ENCODE data around the gene VWA5B1. TPM values are rescaled to one million over a fixed set of nuclear protein-coding genes. Genes with fewer than 3 reads are reported as not detected.

Gene VWA5B1
- total and polyA plus RNA-seq, 2 donors (not counting 3 experiments of a cell fraction or from before 2014, with no cell fraction given): not detected

DNA sequence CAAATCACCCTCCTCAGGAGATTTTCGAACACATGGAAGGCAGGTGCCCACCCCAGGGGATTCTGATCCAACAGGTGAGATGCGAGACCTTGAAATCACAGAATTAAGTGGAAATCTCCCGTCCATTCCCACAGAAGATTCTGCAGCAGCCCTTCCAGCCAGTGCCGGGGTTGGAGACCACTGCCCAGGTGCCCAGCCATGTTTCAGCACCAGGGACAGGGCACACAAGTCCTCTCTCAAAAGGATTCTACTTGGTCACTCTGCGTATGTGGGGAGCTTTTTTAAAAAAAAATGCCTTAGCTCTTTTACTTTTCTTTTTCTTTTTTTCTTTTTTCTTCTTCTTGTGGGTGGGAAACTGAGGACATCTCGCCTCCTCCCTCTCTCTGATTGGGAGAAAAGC, 80.7 kb downstream of the VWA5B1 start:
- dilution Hi-C loops (cut with MboI; ENCODE audit: extremely low pct_ligation_motif_present, low sequenced_read_pairs): no loop called here
- no peaks in the 10 kb centered on the region for H3K9me3 ChIP-seq (replicated peaks; ENCODE audit: control insufficient read depth, insufficient read depth, low read length)
- H2AFZ ChIP-seq (ENCODE audit: low read depth, low read length): no peak overlapping the region
- no peaks in the 10 kb centered on the region for H3K36me3 ChIP-seq (ENCODE audit: control insufficient read depth in 2 of 2, extremely low read depth in 1 of 2, insufficient read depth in 2 of 2, low read length in 2 of 2)
- ChIA-PET CTCF (interaction anchor here (1.9 kb wide), 1 partner anchor 9 kb away, joined by 10 read pairs; no protein-coding TSS in a partner anchor), POLR2A (no interaction called here)
- H3K79me2 ChIP-seq (ENCODE audit: control insufficient read depth, insufficient read depth, low read length): no peaks in the 10 kb centered on the region
- FAIRE-seq (no peak), DNase-seq (ENCODE audit: low read depth, low spot score) (no peak)
- no peak overlapping the region for H3K9ac ChIP-seq (replicated peaks; ENCODE audit: extremely low read depth, insufficient read depth, low read length)
- H3K4me2 ChIP-seq (ENCODE audit: insufficient read depth, low read length): no peak overlapping the region
- BruUV-seq (replicated peaks): no TSS peak
- H3K27ac ChIP-seq (ENCODE audit: insufficient read depth, low read depth, low read length): no peak overlapping the region
- no peaks in the 10 kb centered on the region for H3K4me1 ChIP-seq (ENCODE audit: control insufficient read depth, extremely low read depth, insufficient read depth, low read length)
- H3K27me3 ChIP-seq (ENCODE audit: control insufficient read depth in 2 of 2, insufficient read depth in 2 of 2, low read length in 2 of 2): peaks cover 16% of the 10 kb centered on the region in 2 experiments
- H4K20me1 ChIP-seq (replicated peaks; ENCODE audit: control insufficient read depth, extremely low read depth, insufficient read depth, low read length): peaks cover 3% of the 10 kb centered on the region
- intact Hi-C loops (cut with micrococcal nuclease): loop anchor here (10.0 kb wide), 1 partner anchor 457 kb away; no protein-coding TSS in a partner anchor
- H3K9me1 ChIP-seq (replicated peaks; ENCODE audit: control insufficient read depth, extremely low read depth, insufficient read depth, low read length): no peaks in the 10 kb centered on the region
- H3K4me3 ChIP-seq (replicated peaks in 1 of 3; ENCODE audit: insufficient read depth in 1 of 3, low read depth in 1 of 3, low read length in 3 of 3): no peak overlapping the region
- no peak for TF ChIP-seq MYC (IDR thresholded peaks at IDR 0.05; ENCODE audit: low read depth, low read length)
- TF ChIP-seq, protein P1, sequence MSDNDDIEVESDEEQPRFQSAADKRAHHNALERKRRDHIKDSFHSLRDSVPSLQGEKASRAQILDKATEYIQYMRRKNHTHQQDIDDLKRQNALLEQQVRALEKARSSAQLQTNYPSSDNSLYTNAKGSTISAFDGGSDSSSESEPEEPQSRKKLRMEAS (IDR thresholded peaks at IDR 0.05; ENCODE audit: insufficient read depth, insufficient read length): no peak
- TF ChIP-seq POLR2A (IDR thresholded peaks at IDR 0.05; ENCODE audit: low read depth, low read length): no peak
- TF ChIP-seq FOS (IDR thresholded peaks at IDR 0.05; ENCODE audit: borderline replicate concordance, insufficient read depth, low read length): no peak
- TF ChIP-seq EZH2 (IDR thresholded peaks at IDR 0.05; ENCODE audit: borderline replicate concordance, low read depth, low read length, severe bottlenecking): no peak
- TF ChIP-seq JUN (IDR thresholded peaks at IDR 0.05; ENCODE audit: borderline replicate concordance, insufficient read depth, insufficient read length, low read depth): no peak
- TF ChIP-seq, protein P2, sequence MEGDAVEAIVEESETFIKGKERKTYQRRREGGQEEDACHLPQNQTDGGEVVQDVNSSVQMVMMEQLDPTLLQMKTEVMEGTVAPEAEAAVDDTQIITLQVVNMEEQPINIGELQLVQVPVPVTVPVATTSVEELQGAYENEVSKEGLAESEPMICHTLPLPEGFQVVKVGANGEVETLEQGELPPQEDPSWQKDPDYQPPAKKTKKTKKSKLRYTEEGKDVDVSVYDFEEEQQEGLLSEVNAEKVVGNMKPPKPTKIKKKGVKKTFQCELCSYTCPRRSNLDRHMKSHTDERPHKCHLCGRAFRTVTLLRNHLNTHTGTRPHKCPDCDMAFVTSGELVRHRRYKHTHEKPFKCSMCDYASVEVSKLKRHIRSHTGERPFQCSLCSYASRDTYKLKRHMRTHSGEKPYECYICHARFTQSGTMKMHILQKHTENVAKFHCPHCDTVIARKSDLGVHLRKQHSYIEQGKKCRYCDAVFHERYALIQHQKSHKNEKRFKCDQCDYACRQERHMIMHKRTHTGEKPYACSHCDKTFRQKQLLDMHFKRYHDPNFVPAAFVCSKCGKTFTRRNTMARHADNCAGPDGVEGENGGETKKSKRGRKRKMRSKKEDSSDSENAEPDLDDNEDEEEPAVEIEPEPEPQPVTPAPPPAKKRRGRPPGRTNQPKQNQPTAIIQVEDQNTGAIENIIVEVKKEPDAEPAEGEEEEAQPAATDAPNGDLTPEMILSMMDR (IDR thresholded peaks at IDR 0.05; ENCODE audit: extremely low read depth in 1 of 2, insufficient read depth in 1 of 2, low read depth in 1 of 2, low read length in 2 of 2): no peak
- TF ChIP-seq GATA2 (IDR thresholded peaks at IDR 0.05; ENCODE audit: insufficient read depth, insufficient read length, low read depth, low read length): no peak
- TF ChIP-seq POLR2AphosphoS5 (IDR thresholded peaks at IDR 0.05; ENCODE audit: insufficient read depth, low read depth, low read length): no peak
